ENCODE data around the gene TRAF3IP1.

Gene TRAF3IP1

GRCh38 chr2:238299803-238300202 is 20.5 kb upstream of the TRAF3IP1 start:
- TF ChIP-seq POLR2AphosphoS5 (IDR thresholded peaks at IDR 0.05; ENCODE audit: low read depth, low read length), result no peak
- TF ChIP-seq TAF1 (IDR thresholded peaks at IDR 0.05; ENCODE audit: borderline replicate concordance, insufficient read depth, low read length), result no peak
- no peak for TF ChIP-seq SIN3A (IDR thresholded peaks at IDR 0.05; ENCODE audit: borderline replicate concordance, insufficient read depth, low read length)
- no peak for TF ChIP-seq FOXP2 (optimal IDR thresholded peaks at IDR 0.05; ENCODE audit: borderline replicate concordance, extremely low read depth, extremely low read length, insufficient read depth)
- no peak for TF ChIP-seq REST (IDR thresholded peaks at IDR 0.05; ENCODE audit: insufficient read depth in 1 of 2, low read depth in 2 of 2, low read length in 2 of 2)

- no peak for TF ChIP-seq POLR2AphosphoS5 (IDR thresholded peaks at IDR 0.05; ENCODE audit: low read depth, low read length)
- TF ChIP-seq FOXP2 (optimal IDR thresholded peaks at IDR 0.05; ENCODE audit: borderline replicate concordance, extremely low read depth, extremely low read length, insufficient read depth), result no peak
- TF ChIP-seq TAF1 (IDR thresholded peaks at IDR 0.05; ENCODE audit: borderline replicate concordance, insufficient read depth, low read length), result no peak
- TF ChIP-seq SIN3A (IDR thresholded peaks at IDR 0.05; ENCODE audit: borderline replicate concordance, insufficient read depth, low read length), result no peak
These were observed 18.2 kb upstream of the TRAF3IP1 start for GRCh38 chr2:238302087-238302486.

- no peak for TF ChIP-seq TAF1 (IDR thresholded peaks at IDR 0.05; ENCODE audit: borderline replicate concordance, insufficient read depth, low read length)
- TF ChIP-seq FOXP2 (optimal IDR thresholded peaks at IDR 0.05; ENCODE audit: borderline replicate concordance, extremely low read depth, extremely low read length, insufficient read depth), result no peak
- no peak for TF ChIP-seq POLR2AphosphoS5 (IDR thresholded peaks at IDR 0.05; ENCODE audit: low read depth, low read length)
- TF ChIP-seq REST (IDR thresholded peaks at IDR 0.05; ENCODE audit: insufficient read depth in 1 of 2, low read depth in 2 of 2, low read length in 2 of 2), result no peak
- no peak for TF ChIP-seq SIN3A (IDR thresholded peaks at IDR 0.05; ENCODE audit: borderline replicate concordance, insufficient read depth, low read length)
These were observed 17.6 kb upstream of the TRAF3IP1 start for GRCh38 chr2:238302751-238303150.

GRCh38 chr2:238304116-238304515 is 16.2 kb upstream of the TRAF3IP1 start:
- TF ChIP-seq TAF1 (IDR thresholded peaks at IDR 0.05; ENCODE audit: borderline replicate concordance, insufficient read depth, low read length) (no peak), REST (IDR thresholded peaks at IDR 0.05; ENCODE audit: insufficient read depth in 1 of 2, low read depth in 2 of 2, low read length in 2 of 2) (no peak), FOXP2 (optimal IDR thresholded peaks at IDR 0.05; ENCODE audit: borderline replicate concordance, extremely low read depth, extremely low read length, insufficient read depth) (no peak), SIN3A (IDR thresholded peaks at IDR 0.05; ENCODE audit: borderline replicate concordance, insufficient read depth, low read length) (no peak), POLR2AphosphoS5 (IDR thresholded peaks at IDR 0.05; ENCODE audit: low read depth, low read length) (no peak)

GRCh38 chr2:238305092-238305862 is 15.0 kb upstream of the TRAF3IP1 start:
- TF ChIP-seq POLR2AphosphoS5 (IDR thresholded peaks at IDR 0.05; ENCODE audit: low read depth, low read length) (no peak), REST (IDR thresholded peaks at IDR 0.05; ENCODE audit: insufficient read depth in 1 of 2, low read depth in 2 of 2, low read length in 2 of 2) (peak; percentile 35 to 81; a peak in 2 of 4 replicates), SIN3A (IDR thresholded peaks at IDR 0.05; ENCODE audit: borderline replicate concordance, insufficient read depth, low read length) (no peak), TAF1 (IDR thresholded peaks at IDR 0.05; ENCODE audit: borderline replicate concordance, insufficient read depth, low read length) (no peak), FOXP2 (optimal IDR thresholded peaks at IDR 0.05; ENCODE audit: borderline replicate concordance, extremely low read depth, extremely low read length, insufficient read depth) (no peak)

Data from PFSK-1 (cell line).